Effector memory CD4-positive, alpha-beta T cell (primary cell): Measurements from ENCODE around the gene KLHL22.

Experiments used
- DNase-seq, 3 donors: peaks; one replicate each; pipeline ENCODE4 v3.0.0-alpha.2; 2020
- H3K27ac ChIP-seq: 2 replicates; pipeline ENCODE4 v1.7.0; 2013; ENCODE audit warnings: mild to moderate bottlenecking, low read length, moderate library complexity; ENCODE audit not compliant: insufficient read depth, poor library complexity, severe bottlenecking
- H3K27me3 ChIP-seq: replicated peaks from 2 replicates; pipeline ENCODE4 v1.7.0; 2013; ENCODE audit warnings: mild to moderate bottlenecking, low read length; ENCODE audit not compliant: insufficient read depth, control insufficient read depth, poor library complexity, severe bottlenecking
- H3K36me3 ChIP-seq: 2 replicates; pipeline ENCODE4 v1.7.0; 2013; ENCODE audit warnings: mild to moderate bottlenecking, low read length, moderate library complexity; ENCODE audit not compliant: control insufficient read depth, insufficient read depth
- H3K4me1 ChIP-seq: 2 replicates; pipeline ENCODE4 v1.7.0; 2013; ENCODE audit warnings: low read length, mild to moderate bottlenecking; ENCODE audit not compliant: control insufficient read depth, insufficient read depth, poor library complexity, severe bottlenecking
- H3K4me3 ChIP-seq: 2 replicates; pipeline ENCODE4 v1.7.0; 2013; ENCODE audit warnings: low read length, low read depth, mild to moderate bottlenecking; ENCODE audit not compliant: insufficient read depth, poor library complexity, severe bottlenecking
- H3K9me3 ChIP-seq: 2 replicates; pipeline ENCODE4 v1.7.0; 2013; ENCODE audit warnings: mild to moderate bottlenecking, low read length, moderate library complexity; ENCODE audit not compliant: control insufficient read depth

The KLHL22 gene

GRCh38 chr22:20533095-20533878, 37.7 kb upstream of the KLHL22 start:
- DNase-seq: no peak
- H3K4me3 ChIP-seq: no peak overlapping the region
- H3K9me3 ChIP-seq: no peaks in the 10 kb centered on the region
- peaks cover 28% of the 10 kb centered on the region for H3K36me3 ChIP-seq
- H3K27me3 ChIP-seq: no peaks in the 10 kb centered on the region
- H3K4me1 ChIP-seq: peaks cover 26% of the 10 kb centered on the region
- no peak overlapping the region for H3K27ac ChIP-seq

- Histone ChIP-seq H3K27me3 (no peaks in the 10 kb centered on the region), H3K4me3 (no peak overlapping the region), H3K9me3 (no peaks in the 10 kb centered on the region), H3K36me3 (peaks cover 24% of the 10 kb centered on the region), H3K27ac (no peak overlapping the region), H3K4me1 (peaks cover 26% of the 10 kb centered on the region)
- DNase-seq: no peak
Observed at GRCh38 chr22:20532256-20532993, 36.8 kb upstream of the KLHL22 start.

GRCh38 chr22:20531404-20532201, 36.0 kb upstream of the KLHL22 start:
- no peaks in the 10 kb centered on the region for H3K9me3 ChIP-seq
- H3K36me3 ChIP-seq: peaks cover 16% of the 10 kb centered on the region
- no peak overlapping the region for H3K27ac ChIP-seq
- no peaks in the 10 kb centered on the region for H3K27me3 ChIP-seq
- no peak overlapping the region for H3K4me3 ChIP-seq
- peaks cover 26% of the 10 kb centered on the region for H3K4me1 ChIP-seq
- no peak for DNase-seq

GRCh38 chr22:20531154-20531403, 35.5 kb upstream of the KLHL22 start:
- H3K27me3 ChIP-seq: no peaks in the 10 kb centered on the region
- no peak overlapping the region for H3K4me3 ChIP-seq
- no peak for DNase-seq
- peaks cover 19% of the 10 kb centered on the region for H3K36me3 ChIP-seq
- H3K9me3 ChIP-seq: no peaks in the 10 kb centered on the region
- peaks cover 26% of the 10 kb centered on the region for H3K4me1 ChIP-seq
- H3K27ac ChIP-seq: peak overlapping the region; percentile 1

- H3K9me3 ChIP-seq: no peaks in the 10 kb centered on the region
- no peak for DNase-seq
- H3K27ac ChIP-seq: peak overlapping the region; percentile 1
- H3K27me3 ChIP-seq: no peaks in the 10 kb centered on the region
- H3K4me3 ChIP-seq: no peak overlapping the region
- H3K4me1 ChIP-seq: peaks cover 26% of the 10 kb centered on the region
- H3K36me3 ChIP-seq: peaks cover 20% of the 10 kb centered on the region
Observed at GRCh38 chr22:20530368-20531153, 35.0 kb upstream of the KLHL22 start.

- no peaks in the 10 kb centered on the region for H3K27me3 ChIP-seq
- H3K36me3 ChIP-seq: peaks cover 12% of the 10 kb centered on the region
- H3K9me3 ChIP-seq: no peaks in the 10 kb centered on the region
- no peak for DNase-seq
- no peak overlapping the region for H3K27ac ChIP-seq
- H3K4me1 ChIP-seq: peaks cover 42% of the 10 kb centered on the region
- H3K4me3 ChIP-seq: no peak overlapping the region
Observed at GRCh38 chr22:20528405-20528978, 32.9 kb upstream of the KLHL22 start.

GRCh38 chr22:20526628-20527355, 31.2 kb upstream of the KLHL22 start:
- Histone ChIP-seq H3K4me3 (no peak overlapping the region), H3K27ac (no peak overlapping the region), H3K4me1 (peaks cover 47% of the 10 kb centered on the region), H3K9me3 (no peaks in the 10 kb centered on the region), H3K27me3 (no peaks in the 10 kb centered on the region), H3K36me3 (peaks cover 12% of the 10 kb centered on the region)
- DNase-seq: no peak

GRCh38 chr22:20526305-20526627, 30.7 kb upstream of the KLHL22 start:
- Histone ChIP-seq H3K4me1 (peaks cover 42% of the 10 kb centered on the region), H3K27ac (no peak overlapping the region), H3K4me3 (no peak overlapping the region), H3K36me3 (peaks cover 12% of the 10 kb centered on the region), H3K27me3 (no peaks in the 10 kb centered on the region), H3K9me3 (no peaks in the 10 kb centered on the region)
- no peak for DNase-seq

GRCh38 chr22:20525048-20525447, 29.5 kb upstream of the KLHL22 start:
- H3K27ac ChIP-seq: no peak overlapping the region
- H3K36me3 ChIP-seq: peaks cover 14% of the 10 kb centered on the region
- H3K27me3 ChIP-seq: no peaks in the 10 kb centered on the region
- no peaks in the 10 kb centered on the region for H3K9me3 ChIP-seq
- peaks cover 35% of the 10 kb centered on the region for H3K4me1 ChIP-seq
- DNase-seq: no peak
- no peak overlapping the region for H3K4me3 ChIP-seq
